HEK293 (cell line): ENCODE results near the gene RPRD2.

Source experiments
- CTCF ChIA-PET: fragments of 350-600 bp; formaldehyde crosslinking; extraction: SDS; loops from one replicate; lab custom pipeline; 2021; ENCODE audit warnings: antibody characterized with exemption; lab: Yijun Ruan, JAX
- POLR2A ChIA-PET: fragments of 300-600 bp; formaldehyde crosslinking; extraction: SDS; loops from one replicate; lab custom pipeline; 2020; ENCODE audit warnings: antibody characterized with exemption, inconsistent platforms; lab: Yijun Ruan, JAX
- H3K27ac ChIP-seq: fragments of 200-500 bp; sonication (Bioruptor generic); 2 replicates; pipeline ENCODE4 v1.5.1; 2014; ENCODE audit warnings: low read depth, low read length, control low read depth, inconsistent platforms; ENCODE audit errors: extremely low read depth
- H3K36me3 ChIP-seq, 2 experiments: fragments of 200-500 bp in 1 of 2; sonication (Bioruptor generic) in 1 of 2; 1 replicate in 1 of 2; 2 replicates in 1 of 2; pipeline ENCODE4 v1.5.1; 2014 to 2017; ENCODE audit warnings: inconsistent platforms in 2 of 2, low read length in 2 of 2; ENCODE audit not compliant: control insufficient read depth in 2 of 2, insufficient read depth in 1 of 2
- H3K4me1 ChIP-seq: fragments of 200-500 bp; sonication (Bioruptor generic); 2 replicates; pipeline ENCODE4 v1.5.1; 2014; ENCODE audit warnings: mild to moderate bottlenecking, low read length, inconsistent platforms; ENCODE audit not compliant: control insufficient read depth, insufficient read depth
- H3K4me3 ChIP-seq: 2 replicates; pipeline ENCODE4 v1.5.1; 2011; ENCODE audit warnings: low read depth, mild to moderate bottlenecking, control low read depth, low read length, moderate library complexity
- H3K9me3 ChIP-seq: fragments of 200-500 bp; sonication (Bioruptor generic); 2 replicates; pipeline ENCODE4 v1.5.1; 2014; ENCODE audit warnings: low read depth, low read length, inconsistent platforms; ENCODE audit not compliant: control insufficient read depth, insufficient read depth
- EGR2 ChIP-seq: fragments of 450-650 bp; formaldehyde crosslinking; IDR thresholded peaks from 2 replicates; pipeline ENCODE4 v1.5.1; 2016; ENCODE audit warnings: low read depth, missing biosample characterization, missing genetic modification characterization
- GFI1B ChIP-seq: fragments of 450-650 bp; formaldehyde crosslinking; IDR thresholded peaks from 2 replicates; pipeline ENCODE4 v1.5.1; 2016; ENCODE audit warnings: missing biosample characterization, missing genetic modification characterization
- KLF7 ChIP-seq: fragments of 450-650 bp; formaldehyde crosslinking; IDR thresholded peaks from 2 replicates; pipeline ENCODE4 v1.5.1; 2016; ENCODE audit warnings: missing biosample characterization, missing genetic modification characterization, borderline replicate concordance
- MEIS1 ChIP-seq: sonication (generic); formaldehyde crosslinking; IDR thresholded peaks from 2 replicates; pipeline ENCODE4 v1.8.1; 2022; ENCODE audit warnings: missing genetic modification reagents, mild to moderate bottlenecking, borderline replicate concordance
- OVOL3 ChIP-seq: fragments of 450-650 bp; formaldehyde crosslinking; IDR thresholded peaks from 2 replicates; pipeline ENCODE4 v1.5.1; 2016; ENCODE audit warnings: missing biosample characterization, missing genetic modification characterization
- TCF7L2 ChIP-seq: IDR thresholded peaks from 2 replicates; pipeline ENCODE4 v1.6.1; 2011; ENCODE audit warnings: low read depth, mild to moderate bottlenecking, inconsistent platforms, low read length, moderate library complexity, borderline replicate concordance
- ZBTB1 ChIP-seq: fragments of 450-650 bp; formaldehyde crosslinking; IDR thresholded peaks from 2 replicates; pipeline ENCODE4 v1.5.1; 2016; ENCODE audit warnings: missing biosample characterization, missing genetic modification characterization
- ZBTB17 ChIP-seq: fragments of 450-650 bp; formaldehyde crosslinking; IDR thresholded peaks from 2 replicates; pipeline ENCODE4 v1.5.1; 2016; ENCODE audit warnings: missing biosample characterization, missing genetic modification characterization
- ZBTB20 ChIP-seq: fragments of 450-650 bp; formaldehyde crosslinking; IDR thresholded peaks from 2 replicates; pipeline ENCODE4 v1.5.1; 2016; ENCODE audit warnings: missing biosample characterization, missing genetic modification characterization
- ZBTB8A ChIP-seq: fragments of 450-650 bp; formaldehyde crosslinking; IDR thresholded peaks from 2 replicates; pipeline ENCODE4 v1.5.1; 2016; ENCODE audit warnings: missing biosample characterization, missing genetic modification characterization
- ZFP37 ChIP-seq: fragments of 450-650 bp; formaldehyde crosslinking; IDR thresholded peaks from 2 replicates; pipeline ENCODE4 v1.5.1; 2016; ENCODE audit warnings: missing biosample characterization, missing genetic modification characterization
- ZFP69B ChIP-seq: fragments of 450-650 bp; formaldehyde crosslinking; IDR thresholded peaks from 2 replicates; pipeline ENCODE4 v1.5.1; 2016; ENCODE audit warnings: missing biosample characterization, missing genetic modification characterization
- ZNF121 ChIP-seq: fragments of 450-650 bp; formaldehyde crosslinking; IDR thresholded peaks from 2 replicates; pipeline ENCODE4 v1.5.1; 2016; ENCODE audit warnings: missing biosample characterization, missing genetic modification characterization
- ZNF155 ChIP-seq: fragments of 450-650 bp; formaldehyde crosslinking; IDR thresholded peaks from 2 replicates; pipeline ENCODE4 v1.5.1; 2016; ENCODE audit warnings: missing biosample characterization, missing genetic modification characterization
- ZNF2 ChIP-seq: fragments of 450-650 bp; formaldehyde crosslinking; IDR thresholded peaks from 2 replicates; pipeline ENCODE4 v1.5.1; 2016; ENCODE audit warnings: missing biosample characterization, missing genetic modification characterization
- ZNF223 ChIP-seq: fragments of 450-650 bp; formaldehyde crosslinking; IDR thresholded peaks from 2 replicates; pipeline ENCODE4 v1.5.1; 2016; ENCODE audit warnings: missing biosample characterization, missing genetic modification characterization
- ZNF239 ChIP-seq: fragments of 450-650 bp; formaldehyde crosslinking; IDR thresholded peaks from 2 replicates; pipeline ENCODE4 v1.5.1; 2016; ENCODE audit warnings: missing biosample characterization, missing genetic modification characterization
- ZNF302 ChIP-seq: fragments of 450-650 bp; formaldehyde crosslinking; IDR thresholded peaks from 2 replicates; pipeline ENCODE4 v1.5.1; 2016; ENCODE audit warnings: missing biosample characterization, missing genetic modification characterization, low read depth
- ZNF324 ChIP-seq: fragments of 450-650 bp; formaldehyde crosslinking; IDR thresholded peaks from 2 replicates; pipeline ENCODE4 v1.5.1; 2016; ENCODE audit warnings: missing biosample characterization, missing genetic modification characterization
- ZNF335 ChIP-seq: fragments of 450-650 bp; formaldehyde crosslinking; conservative IDR thresholded peaks from 2 replicates; pipeline ENCODE4 v1.5.1; 2016; ENCODE audit warnings: missing biosample characterization, missing genetic modification characterization
- ZNF416 ChIP-seq: fragments of 450-650 bp; formaldehyde crosslinking; IDR thresholded peaks from 2 replicates; pipeline ENCODE4 v1.5.1; 2016; ENCODE audit warnings: missing biosample characterization, missing genetic modification characterization
- ZNF514 ChIP-seq: fragments of 450-650 bp; formaldehyde crosslinking; IDR thresholded peaks from 2 replicates; pipeline ENCODE4 v1.5.1; 2016; ENCODE audit warnings: missing biosample characterization, missing genetic modification characterization
- ZNF596 ChIP-seq: fragments of 450-650 bp; IDR thresholded peaks from 2 replicates; pipeline ENCODE4 v1.5.0; 2018; ENCODE audit warnings: missing biosample characterization, mild to moderate bottlenecking, missing genetic modification characterization, moderate library complexity
- ZNF776 ChIP-seq: fragments of 450-650 bp; formaldehyde crosslinking; IDR thresholded peaks from 2 replicates; pipeline ENCODE4 v1.5.0; 2017; ENCODE audit warnings: missing biosample characterization, missing genetic modification characterization, borderline replicate concordance
- ZNF791 ChIP-seq: fragments of 450-650 bp; formaldehyde crosslinking; IDR thresholded peaks from 2 replicates; pipeline ENCODE4 v1.5.1; 2016; ENCODE audit warnings: missing biosample characterization, missing genetic modification characterization
- ZSCAN23 ChIP-seq: fragments of 450-650 bp; formaldehyde crosslinking; IDR thresholded peaks from 2 replicates; pipeline ENCODE4 v1.5.1; 2016; ENCODE audit warnings: missing biosample characterization, missing genetic modification characterization
- ZSCAN4 ChIP-seq: fragments of 450-650 bp; formaldehyde crosslinking; IDR thresholded peaks from 2 replicates; pipeline ENCODE4 v1.5.1; 2017; ENCODE audit warnings: missing biosample characterization, missing genetic modification characterization
- TF ChIP-seq, protein P1 (sequence below): fragments of 450-650 bp; formaldehyde crosslinking; IDR thresholded peaks from 2 replicates; pipeline ENCODE4 v1.5.1; 2017; ENCODE audit warnings: missing biosample characterization, missing genetic modification characterization
- TF ChIP-seq, protein P2 (sequence below): fragments of 450-650 bp; formaldehyde crosslinking; IDR thresholded peaks from 2 replicates; pipeline ENCODE4 v1.5.1; 2017; ENCODE audit warnings: missing biosample characterization, mild to moderate bottlenecking, missing genetic modification characterization, moderate library complexity
- TF ChIP-seq, protein P3 (sequence below): fragments of 450-650 bp; formaldehyde crosslinking; IDR thresholded peaks from 2 replicates; pipeline ENCODE4 v1.5.1; 2016; ENCODE audit warnings: missing biosample characterization, missing genetic modification characterization
- TF ChIP-seq, protein P4 (sequence below): fragments of 450-650 bp; formaldehyde crosslinking; IDR thresholded peaks from 2 replicates; pipeline ENCODE4 v1.5.1; 2016; ENCODE audit warnings: missing biosample characterization, missing genetic modification characterization

RPRD2 gene

GRCh38 chr1:150364231-150365003, 470 bp downstream of the RPRD2 start:
- Histone ChIP-seq H3K27ac (peak overlapping the region; percentile 84), H3K9me3 (no peaks in the 10 kb centered on the region), H3K4me1 (no peaks in the 10 kb centered on the region), H3K4me3 (peak overlapping the region; percentile 53), H3K36me3 (no peaks in the 10 kb centered on the region)
- ChIA-PET CTCF (interaction anchor here (0.6 to 0.7 kb wide), 2 partner anchors 65 to 77 kb away, joined by 3 to 4 read pairs; no protein-coding TSS in a partner anchor), POLR2A (interaction anchor here (0.7 to 2.5 kb wide), 16 partner anchors 10 to 638 kb away, joined by 3 to 13 read pairs (median 4); partner anchors contain the start of genes MCL1 and PRPF3)
- TF ChIP-seq MEIS1 (CRISPR knock-in tag) (no peak), ZNF2 (tag by site-specific recombination) (no peak; the same call in 1 of the 2 replicates), ZBTB17 (no peak), OVOL3 (tag by site-specific recombination) (no peak), ZNF596 (tag by site-specific recombination) (no peak), ZNF155 (no peak), ZSCAN23 (no peak), ZFP37 (tag by site-specific recombination) (no peak), ZNF335 (peak; percentile 68), EGR2 (peak; percentile 73), ZNF776 (tag by site-specific recombination) (no peak), ZNF514 (no peak), ZNF223 (tag by site-specific recombination) (no peak), ZNF121 (tag by site-specific recombination) (no peak), ZNF791 (tag by site-specific recombination) (no peak), ZNF416 (tag by site-specific recombination) (no peak), GFI1B (tag by site-specific recombination) (no peak), ZNF302 (tag by site-specific recombination) (no peak), ZNF324 (tag by site-specific recombination) (no peak), ZBTB8A (peak; percentile 18; the same call in 1 of the 2 replicates), ZNF239 (no peak), ZSCAN4 (tag by site-specific recombination) (no peak; the same call in 1 of the 2 replicates), ZFP69B (tag by site-specific recombination) (no peak), KLF7 (tag by site-specific recombination) (no peak), ZBTB1 (tag by site-specific recombination) (no peak; the same call in 1 of the 2 replicates), ZBTB20 (tag by site-specific recombination) (peak; percentile 64), TCF7L2 (no peak)
- TF ChIP-seq, protein P1, sequence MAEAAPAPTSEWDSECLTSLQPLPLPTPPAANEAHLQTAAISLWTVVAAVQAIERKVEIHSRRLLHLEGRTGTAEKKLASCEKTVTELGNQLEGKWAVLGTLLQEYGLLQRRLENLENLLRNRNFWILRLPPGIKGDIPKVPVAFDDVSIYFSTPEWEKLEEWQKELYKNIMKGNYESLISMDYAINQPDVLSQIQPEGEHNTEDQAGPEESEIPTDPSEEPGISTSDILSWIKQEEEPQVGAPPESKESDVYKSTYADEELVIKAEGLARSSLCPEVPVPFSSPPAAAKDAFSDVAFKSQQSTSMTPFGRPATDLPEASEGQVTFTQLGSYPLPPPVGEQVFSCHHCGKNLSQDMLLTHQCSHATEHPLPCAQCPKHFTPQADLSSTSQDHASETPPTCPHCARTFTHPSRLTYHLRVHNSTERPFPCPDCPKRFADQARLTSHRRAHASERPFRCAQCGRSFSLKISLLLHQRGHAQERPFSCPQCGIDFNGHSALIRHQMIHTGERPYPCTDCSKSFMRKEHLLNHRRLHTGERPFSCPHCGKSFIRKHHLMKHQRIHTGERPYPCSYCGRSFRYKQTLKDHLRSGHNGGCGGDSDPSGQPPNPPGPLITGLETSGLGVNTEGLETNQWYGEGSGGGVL (tag by site-specific recombination) = peak; percentile 76
- TF ChIP-seq, protein P2, sequence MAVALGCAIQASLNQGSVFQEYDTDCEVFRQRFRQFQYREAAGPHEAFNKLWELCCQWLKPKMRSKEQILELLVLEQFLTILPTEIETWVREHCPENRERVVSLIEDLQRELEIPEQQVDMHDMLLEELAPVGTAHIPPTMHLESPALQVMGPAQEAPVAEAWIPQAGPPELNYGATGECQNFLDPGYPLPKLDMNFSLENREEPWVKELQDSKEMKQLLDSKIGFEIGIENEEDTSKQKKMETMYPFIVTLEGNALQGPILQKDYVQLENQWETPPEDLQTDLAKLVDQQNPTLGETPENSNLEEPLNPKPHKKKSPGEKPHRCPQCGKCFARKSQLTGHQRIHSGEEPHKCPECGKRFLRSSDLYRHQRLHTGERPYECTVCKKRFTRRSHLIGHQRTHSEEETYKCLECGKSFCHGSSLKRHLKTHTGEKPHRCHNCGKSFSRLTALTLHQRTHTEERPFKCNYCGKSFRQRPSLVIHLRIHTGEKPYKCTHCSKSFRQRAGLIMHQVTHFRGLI (tag by site-specific recombination) = no peak
- TF ChIP-seq, protein P3, sequence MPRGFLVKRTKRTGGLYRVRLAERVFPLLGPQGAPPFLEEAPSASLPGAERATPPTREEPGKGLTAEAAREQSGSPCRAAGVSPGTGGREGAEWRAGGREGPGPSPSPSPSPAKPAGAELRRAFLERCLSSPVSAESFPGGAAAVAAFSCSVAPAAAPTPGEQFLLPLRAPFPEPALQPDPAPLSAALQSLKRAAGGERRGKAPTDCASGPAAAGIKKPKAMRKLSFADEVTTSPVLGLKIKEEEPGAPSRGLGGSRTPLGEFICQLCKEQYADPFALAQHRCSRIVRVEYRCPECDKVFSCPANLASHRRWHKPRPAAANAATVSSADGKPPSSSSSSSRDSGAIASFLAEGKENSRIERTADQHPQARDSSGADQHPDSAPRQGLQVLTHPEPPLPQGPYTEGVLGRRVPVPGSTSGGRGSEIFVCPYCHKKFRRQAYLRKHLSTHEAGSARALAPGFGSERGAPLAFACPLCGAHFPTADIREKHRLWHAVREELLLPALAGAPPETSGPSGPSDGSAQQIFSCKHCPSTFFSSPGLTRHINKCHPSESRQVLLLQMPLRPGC (tag by site-specific recombination) = 0 out of 2 replicates have a peak, but pooled peaks have one; percentile 17
- TF ChIP-seq, protein P4, sequence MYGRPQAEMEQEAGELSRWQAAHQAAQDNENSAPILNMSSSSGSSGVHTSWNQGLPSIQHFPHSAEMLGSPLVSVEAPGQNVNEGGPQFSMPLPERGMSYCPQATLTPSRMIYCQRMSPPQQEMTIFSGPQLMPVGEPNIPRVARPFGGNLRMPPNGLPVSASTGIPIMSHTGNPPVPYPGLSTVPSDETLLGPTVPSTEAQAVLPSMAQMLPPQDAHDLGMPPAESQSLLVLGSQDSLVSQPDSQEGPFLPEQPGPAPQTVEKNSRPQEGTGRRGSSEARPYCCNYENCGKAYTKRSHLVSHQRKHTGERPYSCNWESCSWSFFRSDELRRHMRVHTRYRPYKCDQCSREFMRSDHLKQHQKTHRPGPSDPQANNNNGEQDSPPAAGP (tag by site-specific recombination) = 0 out of 2 replicates have a peak, but pooled peaks have one; percentile 4
